IMR-90 (cell line): ENCODE data around the gene CDH16. TPM values are rescaled to one million over a fixed set of nuclear protein-coding genes. Genes with fewer than 3 reads are reported as not detected.

Source experiments
- MXI1 ChIP-seq: IDR thresholded peaks from 2 replicates; pipeline ENCODE4 v1.6.1; 2012; ENCODE audit warnings: low read depth, mild to moderate bottlenecking, low read length, moderate library complexity, borderline replicate concordance
- POLR2A ChIP-seq: IDR thresholded peaks from 2 replicates; pipeline ENCODE4 v1.6.1; 2012; ENCODE audit warnings: mild to moderate bottlenecking, low read depth, low read length
- RFX5 ChIP-seq: IDR thresholded peaks from 2 replicates; pipeline ENCODE4 v1.8.0; 2012; ENCODE audit warnings: low read depth, mild to moderate bottlenecking, low read length, moderate library complexity
- USF2 ChIP-seq: fragments of 150-350 bp; IDR thresholded peaks from 2 replicates; pipeline ENCODE4 v1.6.1; 2017; ENCODE audit warnings: mild to moderate bottlenecking, antibody characterized with exemption, low read length, low read depth
- polyA plus RNA-seq, 3 experiments: library from polyadenylated mRNA; depleted of rRNA; stranded (reverse); fragments of >200 nt; gene quantifications; 2 replicates each; pipeline ENCODE4 v1.2.3, GENCODE V29; 2012; ENCODE audit warnings: low replicate concordance in 1 of 3
- total RNA-seq: library from RNA; depleted of rRNA; stranded (reverse); fragments of >200 nt; gene quantifications from 2 replicates; pipeline ENCODE4 v1.2.3, GENCODE V29; 2012

The CDH16 gene
- total and polyA plus RNA-seq, 2 of the 4 experiments (the other 2 are of a cell fraction) = not detected

GRCh38 chr16:66899945-66900710 lies 18.6 kb downstream of the CDH16 start (continued):
- TF ChIP-seq RFX5 (no peak), POLR2A (no peak), MXI1 (no peak), USF2 (peak; percentile 76)
